Endothelial cell of hepatic sinusoid (primary cell): Measurements from ENCODE around the gene GADD45A.

Experiments
- in situ Hi-C: cut with HindIII; loops from 2 replicates; pipeline ENCODE4 v1.10.0; 2017; ENCODE audit warnings: low sequenced_read_pairs

GADD45A gene

GRCh38 chr1:67737875-67738274, 52.9 kb downstream of the GADD45A start:
- in situ Hi-C loops: no loop called here
